CD4-positive, alpha-beta memory T cell (primary cell): ENCODE results near the gene TMEM8B. TPM values are rescaled to one million over a fixed set of nuclear protein-coding genes. Genes with fewer than 3 reads are reported as not detected.

Experiments used
- CTCF ChIA-PET: fragments of 350-600 bp; sonication (Branson Sonifier 250); formaldehyde crosslinking; loops from one replicate; lab custom pipeline; 2021; ENCODE audit warnings: inconsistent platforms; ENCODE audit not compliant: partially characterized antibody; lab: Charles Lee
- POLR2A ChIA-PET: fragments of 350-600 bp; sonication (Branson Sonifier 250); formaldehyde crosslinking; loops from one replicate; lab custom pipeline; 2021; ENCODE audit not compliant: partially characterized antibody; lab: Charles Lee
- DNase-seq, 5 donors: peaks; one replicate each; pipeline versions ENCODE4 v3.0.0 to v3.0.0-alpha.2; 2020 to 2022; ENCODE audit warnings: mixed read lengths in 1 of 5
- H3K27ac ChIP-seq: one replicate; pipeline ENCODE4 v1.7.0; 2013; ENCODE audit warnings: low read depth, low read length
- H3K27me3 ChIP-seq: 2 replicates; pipeline ENCODE4 v1.7.0; 2013; ENCODE audit warnings: mild to moderate bottlenecking, low read length, moderate library complexity; ENCODE audit not compliant: insufficient read depth
- H3K36me3 ChIP-seq: 2 replicates; pipeline ENCODE4 v1.7.0; 2013; ENCODE audit warnings: mild to moderate bottlenecking, low read length, moderate library complexity; ENCODE audit not compliant: insufficient read depth
- H3K4me1 ChIP-seq: 2 replicates; pipeline ENCODE4 v1.7.0; 2013; ENCODE audit warnings: mild to moderate bottlenecking, low read length, moderate library complexity; ENCODE audit not compliant: insufficient read depth
- H3K4me3 ChIP-seq, 2 donors: one replicate each; pipeline ENCODE4 v1.7.0; 2013; ENCODE audit warnings: low read length in 2 of 2, mild to moderate bottlenecking in 1 of 2
- H3K9me3 ChIP-seq, 2 donors: one replicate each; pipeline ENCODE4 v1.7.0; 2013; ENCODE audit warnings: low read length in 2 of 2, control low read depth in 1 of 2; ENCODE audit not compliant: control insufficient read depth in 1 of 2
- H3K27ac Mint-ChIP-seq, 7 donors: one replicate each; pipeline ENCODE4 v1.8.0; 2020 to 2021; ENCODE audit warnings: mixed read lengths in 7 of 7, mild to moderate bottlenecking in 6 of 7, inconsistent platforms in 3 of 7, moderate library complexity in 3 of 7
- H3K27me3 Mint-ChIP-seq, 2 donors: one replicate each; pipeline ENCODE4 v1.8.0; 2020 to 2021; ENCODE audit warnings: mixed read lengths in 2 of 2
- H3K36me3 Mint-ChIP-seq, 2 donors: one replicate each; pipeline ENCODE4 v1.8.0; 2020 to 2021; ENCODE audit warnings: mixed read lengths in 2 of 2, inconsistent platforms in 1 of 2, mild to moderate bottlenecking in 1 of 2
- H3K4me1 Mint-ChIP-seq, 4 donors: one replicate each; pipeline ENCODE4 v1.8.0; 2020 to 2021; ENCODE audit warnings: mixed read lengths in 4 of 4, mild to moderate bottlenecking in 1 of 4
- H3K4me3 Mint-ChIP-seq, 8 donors: one replicate each; pipeline ENCODE4 v1.8.0; 2020 to 2021; ENCODE audit warnings: mixed read lengths in 8 of 8, mild to moderate bottlenecking in 7 of 8, moderate library complexity in 6 of 8, inconsistent platforms in 3 of 8
- H3K9me3 Mint-ChIP-seq, 8 donors: one replicate each; pipeline ENCODE4 v1.8.0; 2020 to 2021; ENCODE audit warnings: mixed read lengths in 8 of 8, mild to moderate bottlenecking in 5 of 8, inconsistent platforms in 3 of 8, moderate library complexity in 1 of 8
- intact Hi-C: fragments of 100-400 bp; cut with micrococcal nuclease; formaldehyde crosslinking; loops from one replicate; pipeline ENCODE4 v1.15.1; 2023
- polyA plus RNA-seq, 2 donors: library from polyadenylated mRNA; unstranded; fragments of 300-500 nt; fragmentation: Illumina TruSeq; gene quantifications; one replicate each; pipeline ENCODE4 v1.2.3, GENCODE V29; 2021
- total RNA-seq, 2 experiments: library from RNA; stranded (reverse); gene quantifications; one replicate each; pipeline ENCODE4 v1.2.3, GENCODE V29; 2021

Gene TMEM8B
- total and polyA plus RNA-seq, 4 experiments from 2014 or later, result 2.0 to 10.5 (median 4.9) TPM

DNA sequence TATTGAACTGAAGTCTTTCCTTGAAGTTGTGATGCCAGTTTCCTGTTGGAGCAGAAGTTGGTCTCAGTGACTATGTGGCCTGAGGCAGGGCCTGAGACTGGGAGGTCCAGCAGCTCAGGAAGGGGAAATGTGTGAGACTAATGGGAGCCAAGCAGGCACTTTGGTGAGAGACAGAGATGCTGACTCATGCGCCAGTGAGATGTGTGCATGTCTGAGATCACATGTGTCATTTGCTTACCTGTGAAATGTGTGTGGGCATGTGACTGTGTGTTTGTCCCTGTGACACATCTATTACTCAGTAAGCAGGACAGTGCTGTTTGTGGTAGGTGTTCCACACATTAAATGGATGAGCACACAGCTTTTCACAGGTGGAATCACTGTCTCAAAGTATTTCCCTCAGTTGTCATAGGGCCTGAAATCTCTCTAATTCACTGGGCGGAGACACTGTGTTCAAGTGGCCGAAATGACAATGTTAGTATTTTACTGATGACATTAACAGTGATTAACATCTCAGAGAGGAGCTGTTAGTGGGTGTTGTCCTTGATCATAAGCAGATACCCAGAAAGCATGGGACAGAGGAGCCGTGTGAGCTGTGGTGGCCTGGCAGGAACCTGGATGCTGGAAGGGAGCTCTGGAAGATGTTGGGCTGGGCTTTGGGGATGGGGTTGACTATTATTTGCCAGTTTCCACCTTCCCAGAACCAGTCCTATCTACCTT, 30.2 kb upstream of the TMEM8B start:
- H3K27me3 ChIP-seq, result no peaks in the 10 kb centered on the region
- intact Hi-C loops, result no loop called here
- Mint-ChIP-seq H3K4me1 (peaks cover 0 to 9% (median 5%) of the 10 kb centered on the region in 4 donors), H3K36me3 (peaks cover 27 to 29% of the 10 kb centered on the region in 2 donors), H3K9me3 (no peaks in the 10 kb centered on the region), H3K27me3 (no peaks in the 10 kb centered on the region), H3K4me3 (no peak overlapping the region), H3K27ac (peak overlapping the region in 2 of 7 donors; percentile 48 to 72)
- POLR2A ChIA-PET, result no interaction called here
- DNase-seq, result no peak
- H3K27ac ChIP-seq, result no peak overlapping the region
- no peaks in the 10 kb centered on the region for H3K4me1 ChIP-seq
- no peak overlapping the region for H3K4me3 ChIP-seq
- no peaks in the 10 kb centered on the region for H3K9me3 ChIP-seq
- CTCF ChIA-PET, result interaction anchor here (0.9 to 1.9 kb wide), 3 partner anchors 8 to 12 kb away, joined by 3 to 9 read pairs (median 4); no protein-coding TSS in a partner anchor
- H3K36me3 ChIP-seq, result peaks cover 7% of the 10 kb centered on the region

DNA sequence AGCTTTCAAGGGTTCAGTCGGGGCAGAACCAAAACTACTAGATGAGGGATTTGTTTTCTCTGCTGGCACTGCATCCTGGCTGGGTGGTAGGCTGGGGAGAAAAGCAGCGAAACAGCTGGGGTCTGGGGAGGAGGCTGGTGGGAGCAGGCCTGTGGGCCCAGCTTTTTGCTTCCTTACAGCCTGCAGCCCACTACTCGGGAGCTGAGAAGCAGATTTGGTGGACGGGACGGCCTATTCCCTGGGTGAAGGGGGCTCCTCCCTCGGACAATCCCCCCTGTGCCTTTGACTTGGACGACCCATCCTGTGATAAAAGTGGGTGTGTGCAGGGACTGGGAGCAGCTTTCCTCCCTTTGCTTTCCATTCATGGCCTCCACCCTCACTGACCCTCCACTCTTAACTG, 28.5 kb upstream of the TMEM8B start:
- intact Hi-C loops, result no loop called here
- Histone ChIP-seq H3K36me3 (peaks cover 11% of the 10 kb centered on the region), H3K27ac (no peak overlapping the region), H3K27me3 (no peaks in the 10 kb centered on the region), H3K9me3 (no peaks in the 10 kb centered on the region), H3K4me3 (no peak overlapping the region), H3K4me1 (no peaks in the 10 kb centered on the region)
- no peak for DNase-seq
- Mint-ChIP-seq H3K27ac (no peak overlapping the region), H3K4me3 (no peak overlapping the region), H3K36me3 (peaks cover 27 to 36% of the 10 kb centered on the region in 2 donors), H3K27me3 (no peaks in the 10 kb centered on the region), H3K9me3 (no peaks in the 10 kb centered on the region), H3K4me1 (peaks cover 0 to 4% (median 0%) of the 10 kb centered on the region in 4 donors)
- ChIA-PET POLR2A (interaction anchor here (0.6 kb wide), 1 partner anchor 36 kb away, joined by 3 read pairs; no protein-coding TSS in a partner anchor), CTCF (interaction anchor here (2.4 kb wide), 1 partner anchor 11 kb away, joined by 9 read pairs; no protein-coding TSS in a partner anchor)

DNA sequence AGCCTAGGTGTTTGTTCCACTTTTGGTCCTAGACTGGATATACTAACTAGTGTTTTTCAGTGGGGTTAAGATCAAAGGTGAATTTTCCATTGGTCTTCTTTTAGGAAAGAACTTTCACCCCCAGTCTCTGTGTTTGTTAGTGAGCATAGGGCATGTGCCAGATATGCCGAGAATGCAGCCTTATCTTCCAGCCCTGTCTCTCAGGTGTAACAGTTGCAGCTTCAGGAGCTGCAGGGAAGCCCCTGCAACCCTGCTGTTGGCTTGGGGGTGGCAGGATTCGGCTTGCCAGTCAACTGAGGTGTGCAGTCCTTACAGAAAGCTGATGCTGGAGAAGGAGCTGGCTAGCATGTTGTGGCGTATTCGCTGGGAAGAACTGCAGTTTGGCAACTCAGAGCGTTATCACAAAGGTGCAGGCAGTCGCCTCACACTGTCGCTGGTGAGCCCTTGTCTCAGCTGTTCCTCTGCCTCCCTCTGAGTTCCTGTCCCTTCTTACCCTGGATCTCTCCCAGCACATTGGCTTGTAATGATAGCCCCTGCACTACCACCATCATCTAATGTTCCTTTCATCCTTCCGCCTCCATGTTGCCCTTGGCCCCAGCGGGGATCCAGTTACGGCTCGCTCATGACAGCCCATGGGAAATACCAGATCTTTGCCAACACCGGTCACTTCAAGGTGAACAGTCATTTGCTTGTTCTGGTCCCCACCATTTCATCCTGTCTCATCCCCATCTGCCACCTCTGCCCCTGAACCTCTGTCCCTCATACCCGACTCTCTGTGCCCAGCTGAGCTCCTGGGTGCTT, 27.5 kb upstream of the TMEM8B start:
- no peaks in the 10 kb centered on the region for H3K27me3 ChIP-seq
- ChIA-PET CTCF (interaction anchor here (2.4 kb wide), 1 partner anchor 12 kb away, joined by 9 read pairs; no protein-coding TSS in a partner anchor), POLR2A (interaction anchor here (1.1 kb wide), 1 partner anchor 12 kb away, joined by 3 read pairs; no protein-coding TSS in a partner anchor)
- H3K4me3 ChIP-seq, result no peak overlapping the region
- Mint-ChIP-seq H3K27ac (peak overlapping the region in 3 of 7 donors; percentile 26 to 70 (median 31)), H3K36me3 (peaks cover 29 to 46% of the 10 kb centered on the region in 2 donors), H3K4me1 (peaks cover 0 to 4% (median 0%) of the 10 kb centered on the region in 4 donors), H3K27me3 (no peaks in the 10 kb centered on the region), H3K9me3 (no peaks in the 10 kb centered on the region), H3K4me3 (no peak overlapping the region)
- no peak overlapping the region for H3K27ac ChIP-seq
- intact Hi-C loops, result no loop called here
- no peak for DNase-seq
- H3K9me3 ChIP-seq, result no peaks in the 10 kb centered on the region
- H3K36me3 ChIP-seq, result peaks cover 20% of the 10 kb centered on the region
- no peaks in the 10 kb centered on the region for H3K4me1 ChIP-seq

DNA sequence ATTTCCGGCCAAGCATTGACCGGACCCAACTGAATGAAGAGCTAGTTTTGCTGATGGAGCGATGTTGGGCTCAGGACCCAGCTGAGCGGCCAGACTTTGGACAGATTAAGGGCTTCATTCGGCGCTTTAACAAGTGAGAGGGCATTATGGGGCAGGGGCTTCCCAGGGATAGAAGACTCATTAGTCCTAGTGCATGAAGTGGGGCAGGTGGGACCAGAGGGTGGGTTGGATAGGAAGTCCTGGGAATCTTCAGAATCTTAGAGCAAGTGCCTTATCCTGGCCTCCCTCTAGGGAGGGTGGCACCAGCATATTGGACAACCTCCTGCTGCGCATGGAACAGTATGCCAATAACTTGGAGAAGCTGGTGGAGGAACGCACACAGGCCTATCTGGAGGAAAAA, 22.9 kb upstream of the TMEM8B start:
- no peak overlapping the region for H3K4me3 Mint-ChIP-seq
- H3K27me3 Mint-ChIP-seq, result no peaks in the 10 kb centered on the region
- intact Hi-C loops, result no loop called here
- H3K9me3 ChIP-seq, result no peaks in the 10 kb centered on the region
- H3K4me3 ChIP-seq, result no peak overlapping the region
- no peaks in the 10 kb centered on the region for H3K27me3 ChIP-seq
- H3K27ac ChIP-seq, result no peak overlapping the region
- ChIA-PET CTCF (interaction anchor here (0.7 to 1.3 kb wide), 2 partner anchors 16 to 20 kb away, joined by 3 to 4 read pairs; no protein-coding TSS in a partner anchor), POLR2A (no interaction called here)
- H3K4me1 ChIP-seq, result peaks cover 3% of the 10 kb centered on the region
- peaks cover 22% of the 10 kb centered on the region for H3K36me3 ChIP-seq
- DNase-seq, result no peak
- H3K27ac Mint-ChIP-seq, result peak overlapping the region in 2 of 7 donors; percentile 22 to 68
- H3K4me1 Mint-ChIP-seq, result peaks cover 0 to 6% (median 3%) of the 10 kb centered on the region in 4 donors
- peaks cover 0 to 2% (median 0%) of the 10 kb centered on the region in 8 donors for H3K9me3 Mint-ChIP-seq
- peaks cover 18 to 51% of the 10 kb centered on the region in 2 donors for H3K36me3 Mint-ChIP-seq

DNA sequence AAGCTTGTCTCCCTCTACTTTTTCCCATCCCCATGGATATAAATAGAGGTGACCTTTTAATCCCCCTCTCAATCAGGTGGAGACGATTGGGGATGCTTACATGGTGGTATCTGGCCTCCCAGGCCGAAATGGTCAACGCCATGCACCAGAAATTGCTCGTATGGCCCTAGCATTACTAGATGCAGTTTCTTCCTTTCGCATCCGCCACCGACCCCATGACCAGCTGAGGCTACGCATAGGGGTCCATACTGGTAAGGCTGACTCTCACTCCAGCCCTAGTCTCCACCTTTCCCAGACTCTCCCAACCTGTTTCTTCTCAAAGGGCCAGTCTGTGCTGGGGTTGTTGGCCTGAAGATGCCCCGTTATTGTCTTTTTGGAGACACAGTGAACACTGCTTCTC, 20.6 kb upstream of the TMEM8B start:
- Mint-ChIP-seq H3K36me3 (peaks cover 5 to 45% of the 10 kb centered on the region in 2 donors), H3K4me3 (peak overlapping the region in 1 of 8 donors; percentile 16), H3K27ac (peak overlapping the region in 3 of 7 donors; percentile 1 to 54 (median 11)), H3K9me3 (peaks cover 0 to 2% (median 0%) of the 10 kb centered on the region in 8 donors), H3K27me3 (no peaks in the 10 kb centered on the region), H3K4me1 (peaks cover 10 to 29% (median 23%) of the 10 kb centered on the region in 4 donors)
- H3K4me1 ChIP-seq, result peaks cover 24% of the 10 kb centered on the region
- no peak overlapping the region for H3K27ac ChIP-seq
- intact Hi-C loops, result no loop called here
- H3K9me3 ChIP-seq, result no peaks in the 10 kb centered on the region
- no peaks in the 10 kb centered on the region for H3K27me3 ChIP-seq
- no peak for DNase-seq
- no peak overlapping the region for H3K4me3 ChIP-seq
- CTCF ChIA-PET, result interaction anchor here (1.9 kb wide), 1 partner anchor 18 kb away, joined by 6 read pairs; no protein-coding TSS in a partner anchor
- POLR2A ChIA-PET, result no interaction called here
- peaks cover 16% of the 10 kb centered on the region for H3K36me3 ChIP-seq

DNA sequence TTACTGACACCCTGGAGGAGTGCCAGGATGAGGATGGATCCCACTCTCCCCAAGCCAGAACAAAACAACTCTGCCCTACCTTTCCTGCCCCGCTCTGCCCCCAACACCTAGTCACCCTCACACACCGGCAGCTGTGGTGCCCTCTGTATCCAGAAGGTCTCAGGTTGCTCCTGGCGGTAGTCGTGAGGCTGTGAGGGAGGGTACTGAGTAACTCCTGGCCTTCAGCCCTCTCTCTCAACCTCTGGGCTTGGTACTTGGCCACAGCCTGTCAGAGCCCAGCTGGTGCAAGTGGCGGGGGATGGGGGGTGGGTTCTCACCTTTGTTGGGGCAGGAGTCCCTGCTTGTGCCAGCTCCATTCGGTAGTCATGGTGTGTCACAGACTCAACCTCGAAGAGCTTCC, 18.9 kb upstream of the TMEM8B start:
- no peaks in the 10 kb centered on the region for H3K9me3 ChIP-seq
- H3K27me3 ChIP-seq, result no peaks in the 10 kb centered on the region
- ChIA-PET POLR2A (no interaction called here), CTCF (interaction anchor here (1.0 to 5.6 kb wide), 2 partner anchors 17 to 20 kb away, joined by 3 to 58 read pairs; partner anchors contain the start of genes FAM221B and TMEM8B)
- intact Hi-C loops, result loop anchor here (5.0 to 10.0 kb wide), 4 partner anchors 72 to 1145 kb away; partner anchors contain the start of genes CCL27, FANCG, RNF38 and VCP
- H3K36me3 ChIP-seq, result peaks cover 15% of the 10 kb centered on the region
- H3K27ac Mint-ChIP-seq, result peak overlapping the region in 6 of 7 donors; percentile 30 to 99 (median 98)
- H3K4me3 ChIP-seq, result no peak overlapping the region
- H3K27ac ChIP-seq, result no peak overlapping the region
- H3K4me3 Mint-ChIP-seq, result no peak overlapping the region
- H3K36me3 Mint-ChIP-seq, result peaks cover 4 to 45% of the 10 kb centered on the region in 2 donors
- peaks cover 34% of the 10 kb centered on the region for H3K4me1 ChIP-seq
- DNase-seq, result no peak
- H3K9me3 Mint-ChIP-seq, result peaks cover 0 to 2% (median 0%) of the 10 kb centered on the region in 8 donors
- H3K27me3 Mint-ChIP-seq, result no peaks in the 10 kb centered on the region
- H3K4me1 Mint-ChIP-seq, result peaks cover 17 to 43% (median 31%) of the 10 kb centered on the region in 4 donors
